ENCODE data around the gene SYDE1. TPM values are rescaled to one million over a fixed set of nuclear protein-coding genes. Genes with fewer than 3 reads are reported as not detected.

The SYDE1 gene
- total and polyA plus RNA-seq, 10 of the 15 experiments (the other 5 are each of a cell fraction or from before 2014, with no cell fraction given), result not detected

- H3K9me3 ChIP-seq (replicated peaks; ENCODE audit: control insufficient read depth, insufficient read depth, low read length), result peaks cover 2% of the 10 kb centered on the region; the same call in 2 of the 3 replicates
- no peak overlapping the region for H3K27ac ChIP-seq (ENCODE audit: control insufficient read depth, insufficient read depth)
- FAIRE-seq (no peak), ATAC-seq (no peak), DNase-seq (ENCODE audit: low read depth, low spot score) (no peak)
- intact Hi-C loops (cut with micrococcal nuclease; ENCODE audit: unreplicated experiment) (no loop called here), in situ Hi-C loops (cut with MboI) (no loop called here)
- H4K20me1 ChIP-seq (ENCODE audit: control insufficient read depth, insufficient read depth), result no peaks in the 10 kb centered on the region
- no peaks in the 10 kb centered on the region for H3K79me2 ChIP-seq (ENCODE audit: control insufficient read depth, insufficient read depth, low read length)
- ChIA-PET SMC1A (ENCODE audit: uncharacterized antibody, unreplicated experiment) (no interaction called here), RAD21 (ENCODE audit: unreplicated experiment) (no interaction called here), POLR2A (no interaction called here), CTCF (no interaction called here)
- no TSS peak for BruUV-seq (replicated peaks)
- no peak overlapping the region for H3K4me3 ChIP-seq
- H3K9ac ChIP-seq (ENCODE audit: control insufficient read depth, insufficient read depth, low read length), result no peak overlapping the region
- no peak overlapping the region for H2AFZ ChIP-seq (ENCODE audit: control insufficient read depth, low read depth, low read length)
- H3K4me2 ChIP-seq (ENCODE audit: control insufficient read depth, insufficient read depth), result no peak overlapping the region
- H3K4me1 ChIP-seq (ENCODE audit: control insufficient read depth, insufficient read depth, low read length), result no peaks in the 10 kb centered on the region
- no peaks in the 10 kb centered on the region for H3K27me3 ChIP-seq (replicated peaks in 1 of 2; ENCODE audit: control insufficient read depth in 2 of 2, insufficient read depth in 2 of 2, low read length in 1 of 2)
- H3K36me3 ChIP-seq (ENCODE audit: control insufficient read depth in 2 of 2, insufficient read depth in 2 of 2, low read length in 1 of 2), result no peaks in the 10 kb centered on the region
- WGBS (ENCODE audit: insufficient coverage, insufficient replicate concordance, low lambda C conversion rate, missing lambda C conversion rate), result 50% methylated on average over 1 of the region's 1 CpG
- no peak for TF ChIP-seq YY1 (IDR thresholded peaks at IDR 0.05; ENCODE audit: low read depth, low read length)
- TF ChIP-seq TCF7 (IDR thresholded peaks at IDR 0.05; ENCODE audit: borderline replicate concordance), result no peak
- TF ChIP-seq SRF (IDR thresholded peaks at IDR 0.05; ENCODE audit: low read depth in 2 of 2, low read length in 2 of 2), result no peak
- TF ChIP-seq, protein P1, sequence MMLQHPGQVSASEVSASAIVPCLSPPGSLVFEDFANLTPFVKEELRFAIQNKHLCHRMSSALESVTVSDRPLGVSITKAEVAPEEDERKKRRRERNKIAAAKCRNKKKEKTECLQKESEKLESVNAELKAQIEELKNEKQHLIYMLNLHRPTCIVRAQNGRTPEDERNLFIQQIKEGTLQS (IDR thresholded peaks at IDR 0.05; ENCODE audit: borderline replicate concordance, extremely low read depth, low read depth, low read length), result no peak
- TF ChIP-seq DPF2 (IDR thresholded peaks at IDR 0.05), result no peak
- no peak for TF ChIP-seq CBX5 (IDR thresholded peaks at IDR 0.05; ENCODE audit: low read depth)
- no peak for TF ChIP-seq ZNF274 (IDR thresholded peaks at IDR 0.05; ENCODE audit: insufficient read depth, insufficient read length)
- no peak for TF ChIP-seq ZNF687 (IDR thresholded peaks at IDR 0.05)
- TF ChIP-seq SIN3A (IDR thresholded peaks at IDR 0.05; ENCODE audit: low read depth, low read length), result no peak
- TF ChIP-seq, protein P2, sequence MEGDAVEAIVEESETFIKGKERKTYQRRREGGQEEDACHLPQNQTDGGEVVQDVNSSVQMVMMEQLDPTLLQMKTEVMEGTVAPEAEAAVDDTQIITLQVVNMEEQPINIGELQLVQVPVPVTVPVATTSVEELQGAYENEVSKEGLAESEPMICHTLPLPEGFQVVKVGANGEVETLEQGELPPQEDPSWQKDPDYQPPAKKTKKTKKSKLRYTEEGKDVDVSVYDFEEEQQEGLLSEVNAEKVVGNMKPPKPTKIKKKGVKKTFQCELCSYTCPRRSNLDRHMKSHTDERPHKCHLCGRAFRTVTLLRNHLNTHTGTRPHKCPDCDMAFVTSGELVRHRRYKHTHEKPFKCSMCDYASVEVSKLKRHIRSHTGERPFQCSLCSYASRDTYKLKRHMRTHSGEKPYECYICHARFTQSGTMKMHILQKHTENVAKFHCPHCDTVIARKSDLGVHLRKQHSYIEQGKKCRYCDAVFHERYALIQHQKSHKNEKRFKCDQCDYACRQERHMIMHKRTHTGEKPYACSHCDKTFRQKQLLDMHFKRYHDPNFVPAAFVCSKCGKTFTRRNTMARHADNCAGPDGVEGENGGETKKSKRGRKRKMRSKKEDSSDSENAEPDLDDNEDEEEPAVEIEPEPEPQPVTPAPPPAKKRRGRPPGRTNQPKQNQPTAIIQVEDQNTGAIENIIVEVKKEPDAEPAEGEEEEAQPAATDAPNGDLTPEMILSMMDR (IDR thresholded peaks at IDR 0.05 in 2 of 3, conservative IDR thresholded peaks at IDR 0.05 in 1 of 3; ENCODE audit: control insufficient read depth in 2 of 3, extremely low read depth in 1 of 3, insufficient read depth in 1 of 3, low read depth in 3 of 3, low read length in 3 of 3), result no peak
- TF ChIP-seq NR2C1 (IDR thresholded peaks at IDR 0.05), result no peak
- TF ChIP-seq MTA2 (IDR thresholded peaks at IDR 0.05; ENCODE audit: low read depth), result no peak
- TF ChIP-seq BMI1 (IDR thresholded peaks at IDR 0.05; ENCODE audit: borderline replicate concordance), result no peak
- no peak for TF ChIP-seq USF2 (IDR thresholded peaks at IDR 0.05; ENCODE audit: borderline replicate concordance, low read depth, low read length)
- no peak for TF ChIP-seq MEF2B (IDR thresholded peaks at IDR 0.05; ENCODE audit: partially characterized antibody, poor library complexity, severe bottlenecking)
Observed at GRCh38 chr19:15138427-15138826, 31.2 kb downstream of the SYDE1 start.
